GM21360 (cell line): Measurements from ENCODE around the gene SH3GL2.

ENCODE experiments used
- ATAC-seq: cut with Tn5 transposase; IDR thresholded peaks from one replicate; pipeline ENCODE4 v1.9.1; 2021; ENCODE audit warnings: mild to moderate bottlenecking, moderate library complexity; ENCODE audit not compliant: unreplicated experiment

The SH3GL2 gene

DNA sequence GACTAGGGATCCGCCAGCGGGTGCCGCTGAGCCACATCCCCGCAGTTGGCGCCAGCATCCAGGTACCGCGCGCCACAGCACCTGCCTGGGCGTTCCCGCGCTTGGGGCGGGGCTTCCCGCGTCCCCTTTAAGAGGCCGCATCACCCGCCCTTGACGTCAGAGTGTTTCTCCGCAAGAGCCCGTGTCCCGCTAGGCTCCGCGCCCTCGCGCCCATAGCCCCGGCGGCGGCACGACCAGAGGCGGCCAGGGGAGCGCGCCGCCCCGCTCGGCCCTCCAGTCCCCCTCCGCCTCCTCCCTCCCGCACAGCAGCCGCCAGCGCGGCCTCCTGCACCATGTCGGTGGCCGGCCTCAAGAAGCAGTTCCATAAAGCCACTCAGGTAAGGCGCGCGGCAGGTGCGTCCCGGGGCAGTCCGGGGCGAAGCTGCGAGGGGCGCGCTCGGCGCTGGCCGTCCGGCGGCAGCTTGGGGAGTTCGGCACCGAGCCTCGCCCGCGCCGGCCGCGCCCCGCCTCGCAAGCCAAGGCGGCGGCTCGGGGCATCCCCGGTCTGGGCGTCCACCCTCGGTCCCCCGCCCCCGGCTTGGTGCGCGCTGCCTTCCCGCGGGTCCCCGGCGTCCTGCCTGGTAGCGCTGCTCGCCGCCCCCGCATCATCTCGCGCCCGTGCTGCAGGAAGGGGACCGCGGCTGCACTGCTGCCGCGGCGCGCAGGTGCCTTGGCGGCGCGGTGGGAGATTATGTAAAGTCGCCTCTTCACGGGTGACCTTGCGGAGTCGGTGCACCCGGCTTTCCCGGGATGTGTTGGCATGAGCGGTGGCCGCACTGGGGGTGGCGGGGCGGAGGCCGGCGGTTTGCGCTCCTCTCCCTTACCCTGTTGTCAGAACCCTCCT, at the start of gene SH3GL2:
Gene SH3GL2 (plus strand): TSS at position 156 of the 883 bp plus-strand sequence.
- ATAC-seq, result peak; percentile 77

DNA sequence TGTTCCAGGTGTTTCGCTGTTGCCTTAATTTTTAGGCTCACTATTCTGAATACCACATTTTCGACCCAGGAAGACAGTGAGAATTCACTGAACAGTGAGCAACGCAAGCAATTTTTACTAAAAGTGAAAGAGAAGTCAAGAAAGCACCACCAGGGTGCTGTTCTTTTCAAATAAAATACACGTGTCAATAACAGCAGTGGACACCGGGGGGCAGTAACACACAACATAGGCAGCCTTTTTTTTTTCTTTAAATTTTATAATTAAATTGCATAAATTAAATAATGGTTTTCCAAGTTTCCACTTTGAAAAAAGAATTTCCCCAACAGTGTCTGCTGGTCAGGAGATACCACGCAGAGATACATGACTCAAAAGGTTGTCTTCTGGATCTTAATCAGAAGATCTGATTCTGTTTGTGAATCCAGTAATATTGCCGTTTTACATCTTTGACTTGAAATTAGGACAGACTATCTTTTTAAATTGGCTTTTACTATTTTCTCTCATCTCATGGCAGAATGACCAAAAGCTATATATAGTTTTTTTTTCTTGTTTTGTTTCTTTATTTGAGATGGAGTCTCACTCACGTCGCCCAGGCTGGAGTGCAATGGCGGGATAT, 47.1 kb upstream of the SH3GL2 start:
- ATAC-seq, result peak; percentile 89

GRCh38 chr9:17532461-17532860, 46.4 kb upstream of the SH3GL2 start:
- no peak for ATAC-seq

GRCh38 chr9:17535176-17535575, 43.7 kb upstream of the SH3GL2 start:
- ATAC-seq, result no peak

DNA sequence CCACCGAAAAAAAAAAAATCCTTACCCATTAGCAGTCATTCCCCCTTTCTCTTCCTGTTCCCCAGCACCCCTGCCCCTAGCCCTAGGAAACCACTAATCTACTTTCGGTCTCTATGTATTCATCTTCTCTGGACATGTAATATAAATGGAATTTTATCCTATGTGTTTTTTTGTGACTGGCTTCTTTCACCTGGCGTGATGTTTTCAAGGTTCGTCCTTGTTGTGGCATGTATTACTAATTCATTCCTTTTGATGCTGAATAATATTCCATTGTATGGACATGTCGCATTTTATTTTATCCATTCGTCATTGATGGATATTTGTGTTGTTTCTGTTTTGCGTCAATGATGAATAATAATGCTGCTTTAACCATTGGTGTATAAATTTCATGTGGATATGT, 42.8 kb upstream of the SH3GL2 start:
- ATAC-seq, result no peak

DNA sequence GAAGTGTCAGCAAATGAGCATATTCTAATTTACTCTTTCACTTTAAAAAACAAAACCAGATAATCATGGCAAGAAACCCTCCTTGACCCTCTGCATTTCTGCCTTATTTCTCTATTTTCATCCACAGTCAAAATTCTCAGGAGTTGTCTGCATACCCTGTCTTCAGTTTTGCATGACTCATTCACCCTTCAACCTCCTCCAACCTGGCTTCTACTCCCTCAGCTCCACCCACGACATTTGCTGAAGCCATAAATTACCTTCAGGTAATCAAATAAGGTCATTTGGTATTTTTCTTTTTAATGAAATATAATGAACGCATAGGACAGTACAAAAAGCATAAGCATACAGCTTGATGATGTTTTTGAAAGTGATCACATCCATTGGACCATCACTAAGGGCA, 27.8 kb upstream of the SH3GL2 start:
- no peak for ATAC-seq

GRCh38 chr9:17555362-17556054, 23.4 kb upstream of the SH3GL2 start:
- ATAC-seq, result no peak

DNA sequence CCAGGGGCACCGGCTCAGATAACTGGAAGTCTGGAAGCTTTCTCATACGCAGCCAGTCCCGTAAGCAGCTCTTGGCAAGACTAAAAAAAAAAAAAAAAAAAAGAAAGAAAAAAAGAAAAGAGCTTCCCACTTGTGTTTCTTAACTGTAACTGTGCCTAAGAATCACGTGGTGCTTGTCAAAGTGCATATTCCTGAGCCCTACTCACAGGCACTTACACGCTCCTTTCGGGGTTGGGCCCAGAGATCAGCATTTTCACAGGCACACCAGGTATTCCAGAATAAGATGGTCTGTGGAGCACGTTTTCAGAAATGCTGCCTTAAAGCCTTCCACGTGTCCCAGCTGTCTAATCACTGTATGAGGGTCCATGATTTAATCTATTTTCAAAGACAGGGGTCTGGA, 22.6 kb upstream of the SH3GL2 start:
- no peak for ATAC-seq

DNA sequence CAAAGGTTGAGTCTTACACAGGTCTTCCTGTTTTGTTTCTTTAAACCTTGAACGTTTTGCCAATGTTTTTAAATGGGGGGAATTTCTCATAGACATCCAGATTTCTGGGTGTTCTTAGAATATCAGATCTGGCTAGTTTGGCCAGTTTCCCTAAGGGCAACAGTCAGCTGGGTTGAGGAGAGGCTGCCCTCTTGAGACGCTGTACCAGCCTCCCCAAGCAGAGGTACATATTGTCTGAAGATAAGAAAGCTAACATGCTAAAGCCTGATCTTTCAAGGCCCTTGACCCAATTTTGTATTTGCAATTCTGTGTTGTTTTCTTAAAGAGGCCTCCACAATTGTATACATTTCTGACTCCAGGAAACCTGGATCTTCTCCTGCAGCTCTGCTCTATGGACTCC, 21.9 kb upstream of the SH3GL2 start:
- ATAC-seq, result no peak

DNA sequence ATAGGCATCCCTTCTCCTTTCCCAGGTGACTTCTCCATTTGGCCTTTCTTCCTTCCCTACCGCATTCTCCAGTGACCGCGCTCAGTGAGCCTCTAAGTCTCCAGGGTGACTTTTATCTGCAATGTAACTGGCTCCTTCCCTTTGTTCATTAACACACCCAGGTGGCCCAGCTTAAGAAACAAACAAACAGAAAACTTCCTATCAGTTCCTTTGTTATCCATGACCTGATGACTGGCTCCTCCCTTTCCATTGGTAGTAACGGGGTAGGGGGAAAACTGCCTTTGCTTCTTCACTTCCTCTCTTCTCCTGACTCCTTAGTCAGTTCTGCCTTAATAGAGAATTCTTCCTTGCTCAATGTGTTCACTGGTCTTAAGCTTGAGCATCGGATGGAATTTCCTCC, 7.0 kb upstream of the SH3GL2 start:
- ATAC-seq, result no peak

- ATAC-seq, result no peak
Measured at GRCh38 chr9:17574342-17574741, 4.5 kb upstream of the SH3GL2 start.

- ATAC-seq, result no peak
Measured at GRCh38 chr9:17578577-17578910, 322 bp upstream of the SH3GL2 start.

- no peak for ATAC-seq
Measured at GRCh38 chr9:17580119-17580518, 1.3 kb downstream of the SH3GL2 start.

DNA sequence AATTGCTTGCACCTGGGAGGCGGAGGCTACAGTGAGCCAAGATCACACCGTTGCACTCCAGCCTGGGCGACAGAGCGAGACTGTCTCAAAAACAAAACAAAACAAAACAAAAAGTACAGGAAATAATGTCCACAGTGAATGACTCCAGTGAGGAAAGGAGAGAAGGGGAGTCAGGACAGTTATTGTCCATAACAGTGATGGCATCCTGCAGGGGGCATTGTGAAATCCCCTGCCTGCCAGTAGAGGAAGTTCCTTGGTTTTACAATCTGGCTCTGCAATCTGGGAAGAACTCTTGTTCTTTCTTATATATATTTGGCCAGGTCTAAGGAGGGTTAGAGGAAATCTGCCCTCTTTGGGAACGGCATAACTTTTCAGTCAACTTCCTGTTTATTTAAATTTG, 8.2 kb downstream of the SH3GL2 start:
- no peak for ATAC-seq

- ATAC-seq, result no peak
Measured at GRCh38 chr9:17588395-17588794, 9.5 kb downstream of the SH3GL2 start.

DNA sequence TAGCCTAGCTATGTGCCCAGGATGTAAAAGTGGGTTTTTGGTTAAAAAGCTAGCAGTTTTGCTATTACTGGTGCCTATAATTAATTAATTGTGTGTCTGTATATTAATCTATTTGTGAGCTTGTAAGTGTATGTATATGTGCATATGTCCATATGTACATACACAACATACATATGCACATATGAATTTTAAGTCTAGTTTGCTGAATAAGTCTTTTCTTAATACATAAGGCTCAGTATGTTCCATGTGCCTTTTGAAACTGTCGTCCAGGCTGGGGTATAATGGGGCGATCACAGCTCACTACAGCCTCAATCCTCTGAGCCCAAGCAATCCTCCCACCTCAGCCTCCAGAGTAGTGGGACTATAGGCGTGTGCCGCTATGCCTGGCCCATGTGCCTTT, 10.1 kb downstream of the SH3GL2 start:
- no peak for ATAC-seq

DNA sequence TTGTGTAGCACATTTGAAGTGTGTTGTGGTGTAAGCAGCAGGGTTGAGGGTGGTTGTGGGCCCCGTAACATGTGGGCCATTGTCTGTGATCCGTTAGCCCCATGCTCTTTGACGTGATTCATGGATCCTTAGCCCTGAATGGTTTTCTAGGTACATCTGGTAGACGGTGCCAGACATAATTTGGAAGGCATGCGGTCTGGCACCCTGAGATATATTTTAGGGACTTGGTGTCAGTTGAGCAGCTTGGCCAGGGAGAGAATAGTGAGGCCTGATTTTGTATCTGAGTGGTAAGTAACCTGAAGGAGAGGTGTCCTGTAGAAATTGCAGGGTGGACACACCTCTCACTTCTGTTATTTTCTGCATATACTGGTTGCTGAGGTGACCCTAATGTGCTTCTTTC, 10.9 kb downstream of the SH3GL2 start:
- no peak for ATAC-seq

DNA sequence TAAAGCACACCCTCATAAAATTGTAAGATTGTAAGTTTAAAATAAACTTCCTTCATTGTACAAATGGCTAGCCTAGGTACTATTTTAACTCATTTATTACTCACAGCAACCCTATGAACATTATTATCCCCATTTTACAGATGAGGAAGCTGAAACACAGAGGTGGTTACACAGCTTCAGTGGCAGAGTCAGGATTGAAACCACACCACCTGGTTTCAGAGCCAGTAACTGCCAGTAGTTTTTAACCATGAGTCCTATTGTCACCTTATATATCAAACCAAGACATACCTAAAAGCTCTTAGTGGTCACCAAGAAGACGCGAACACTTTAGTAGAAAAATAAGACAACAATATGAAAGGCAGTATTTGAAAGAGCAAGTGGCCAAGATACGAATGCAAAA, 16.1 kb downstream of the SH3GL2 start:
- no peak for ATAC-seq

GRCh38 chr9:17597977-17598376, 19.1 kb downstream of the SH3GL2 start:
- no peak for ATAC-seq

DNA sequence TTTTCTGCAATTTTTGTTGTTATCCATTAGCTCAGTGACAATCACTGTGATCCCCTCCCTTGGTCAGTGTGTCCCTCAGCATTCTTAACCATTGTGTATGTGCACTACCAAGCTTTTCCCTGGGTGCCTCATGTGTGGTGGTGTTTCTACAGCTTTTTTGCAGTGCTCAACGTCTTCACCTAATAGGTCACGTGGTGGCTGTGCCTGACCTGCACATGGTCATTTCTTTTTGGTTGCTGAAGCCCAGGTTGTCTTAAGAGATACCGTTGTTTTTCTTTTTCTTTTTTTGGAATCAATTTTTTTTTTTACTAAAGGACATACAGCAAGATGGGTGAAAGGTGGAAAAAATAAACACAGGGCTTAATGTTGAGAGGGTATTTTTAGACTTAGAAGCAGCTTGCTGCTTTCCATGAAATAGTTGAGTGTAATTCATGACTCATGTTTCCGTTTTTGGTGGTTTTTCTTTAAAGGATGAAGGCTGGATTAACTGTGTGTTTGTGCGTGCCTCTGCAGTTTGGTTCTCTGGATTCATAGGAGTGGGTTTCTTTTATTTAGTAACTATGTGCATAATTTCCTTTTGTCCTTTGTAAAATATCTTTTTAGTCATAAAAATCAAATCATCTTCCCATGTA, 22.2 kb downstream of the SH3GL2 start:
- no peak for ATAC-seq

DNA sequence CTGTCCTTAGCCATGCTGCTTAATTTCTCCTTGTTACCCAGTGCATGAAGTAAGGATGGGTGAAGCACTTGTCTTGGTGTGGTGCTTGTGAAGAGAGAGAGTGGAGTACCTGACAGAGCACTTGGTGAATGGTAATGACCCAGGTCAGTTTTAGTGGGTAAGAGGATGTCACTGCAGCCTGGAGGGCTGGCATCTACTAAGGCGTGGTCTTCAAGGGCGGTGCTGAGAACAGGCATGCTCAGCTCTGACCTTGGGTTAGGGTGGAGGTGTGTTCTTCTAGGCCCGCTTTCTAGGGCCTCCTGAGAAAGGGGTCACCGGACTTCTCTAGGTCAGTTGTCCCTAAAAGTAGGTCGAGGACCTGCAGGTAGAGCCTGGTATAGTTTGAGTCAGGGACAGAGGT, 25.7 kb downstream of the SH3GL2 start:
- ATAC-seq, result no peak
